HG03558 (cell line): Measurements from ENCODE around the gene ZNF709.
"Not testable (repeated sequence)": the region's sequence is repeated elsewhere in the genome, so short reads cannot be mapped to it uniquely, and the experiment has no call there.

Experiments used
- ATAC-seq: cut with Tn5 transposase; IDR thresholded peaks from one replicate; pipeline ENCODE4 v1.9.1; 2021; ENCODE audit warnings: moderate number of reproducible peaks; ENCODE audit not compliant: unreplicated experiment; ENCODE audit errors: extremely low read depth

Gene ZNF709

DNA sequence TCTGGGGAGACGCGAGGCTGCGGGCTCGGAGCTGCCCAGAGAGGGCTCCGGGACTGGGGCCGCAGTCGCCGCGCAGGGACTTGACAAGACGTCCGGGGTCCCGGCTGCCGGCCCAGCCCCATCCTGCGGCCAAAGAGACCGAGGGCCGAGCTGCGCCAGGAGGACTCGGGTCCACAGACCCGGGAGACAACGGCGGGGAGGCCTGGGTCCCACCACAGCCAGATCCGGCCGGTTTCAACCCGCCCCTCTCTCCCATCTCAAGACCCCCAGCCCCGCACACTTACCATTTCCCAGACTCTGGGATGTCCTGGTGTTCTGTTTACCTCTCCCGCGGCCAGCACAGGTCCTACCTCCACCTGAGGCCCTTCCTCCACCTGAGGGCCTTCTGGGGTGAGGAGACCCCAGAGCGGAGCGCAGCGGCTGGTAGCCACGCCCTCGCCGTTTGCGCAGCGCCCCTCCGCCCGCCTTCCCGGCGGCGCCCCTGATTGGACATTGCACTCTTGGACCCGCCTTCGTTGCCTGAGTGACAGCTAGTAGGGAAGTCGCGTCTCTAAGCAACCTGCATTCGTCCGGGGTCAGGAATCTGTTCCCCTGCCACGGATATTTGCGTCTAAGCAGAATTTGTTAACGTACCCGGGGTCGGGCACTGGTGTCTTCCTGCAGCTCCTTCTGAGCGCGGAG is at the start of gene ZNF709:
ZNF709 (minus strand) TSS at position 446 of the 681 bp plus-strand sequence; CDS start at position 287, 159 bp downstream.
- peak; percentile 82 for ATAC-seq

DNA sequence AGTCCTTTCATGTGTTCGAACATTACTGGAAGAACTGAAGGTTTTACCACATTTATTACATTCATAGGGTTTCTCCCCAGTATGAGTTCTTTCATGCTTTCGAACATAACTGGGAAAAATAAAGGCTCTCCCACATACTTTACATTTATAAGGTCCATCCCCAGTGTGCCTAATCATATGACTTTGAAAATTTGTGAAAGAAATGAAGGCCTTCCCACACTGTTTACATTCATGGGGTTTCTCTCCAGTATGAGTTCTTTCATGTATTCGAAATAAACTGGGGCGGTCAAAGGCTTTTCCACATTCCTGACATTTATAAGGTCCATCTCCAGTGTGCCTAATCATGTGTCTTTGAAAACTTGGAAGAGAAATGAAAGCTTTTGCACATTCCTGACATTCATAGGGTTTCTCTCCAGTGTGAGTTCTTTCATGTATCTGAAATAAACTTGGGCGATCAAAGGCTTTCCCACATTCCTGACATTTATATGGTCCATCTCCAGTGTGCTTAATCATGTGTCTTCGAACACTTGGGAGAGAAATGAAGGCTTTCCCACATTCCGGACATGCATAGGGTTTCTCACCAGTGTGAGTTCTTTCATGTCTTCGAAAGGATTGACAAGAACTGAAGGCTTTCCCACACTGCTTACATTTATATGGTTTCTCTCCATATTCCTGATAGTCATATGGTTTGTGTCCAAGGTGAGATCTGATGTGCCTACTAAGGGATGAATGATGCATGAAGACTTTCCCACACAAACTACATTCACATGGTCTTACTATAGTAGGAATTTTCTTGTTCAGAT is 42.6 kb upstream of the ZNF709 start:
- no peak for ATAC-seq

DNA sequence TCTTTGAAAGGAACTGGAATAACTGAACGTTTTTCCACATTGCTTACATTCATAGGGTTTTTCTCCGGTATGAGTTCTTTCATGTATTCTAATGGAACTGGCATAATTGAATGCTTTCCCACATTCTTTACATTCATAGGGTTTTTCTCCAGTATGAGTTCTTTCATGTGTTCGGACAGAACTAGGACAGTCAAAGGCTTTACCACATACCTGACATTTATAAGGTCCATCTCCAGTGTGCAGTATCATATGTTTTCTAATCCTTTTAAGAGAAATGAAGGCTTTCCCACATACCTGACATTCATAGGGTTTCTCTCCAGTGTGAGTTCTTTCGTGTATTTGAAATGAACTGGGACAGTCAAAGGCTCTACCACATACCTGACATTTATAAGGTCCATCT is 41.9 kb upstream of the ZNF709 start:
- no peak for ATAC-seq

DNA sequence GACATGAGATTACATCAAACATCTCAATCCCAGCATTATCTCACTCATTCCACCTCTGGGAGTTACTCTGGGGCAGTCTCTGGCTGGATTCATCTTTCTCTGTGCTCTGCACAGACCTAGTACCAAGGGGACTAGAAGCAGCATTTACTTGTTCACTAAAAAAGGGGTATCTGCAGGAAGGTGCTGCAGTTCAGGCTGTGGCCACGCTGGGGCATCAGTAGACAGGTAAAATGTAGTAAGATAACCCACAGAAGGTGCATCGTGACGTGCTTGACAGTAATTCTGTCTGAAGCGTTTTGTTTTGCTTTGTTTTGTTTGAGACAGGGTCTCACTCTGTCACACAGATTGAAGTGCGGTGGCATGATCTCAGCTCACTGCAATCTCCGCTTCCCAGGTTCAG is 37.4 kb upstream of the ZNF709 start:
- no peak for ATAC-seq

DNA sequence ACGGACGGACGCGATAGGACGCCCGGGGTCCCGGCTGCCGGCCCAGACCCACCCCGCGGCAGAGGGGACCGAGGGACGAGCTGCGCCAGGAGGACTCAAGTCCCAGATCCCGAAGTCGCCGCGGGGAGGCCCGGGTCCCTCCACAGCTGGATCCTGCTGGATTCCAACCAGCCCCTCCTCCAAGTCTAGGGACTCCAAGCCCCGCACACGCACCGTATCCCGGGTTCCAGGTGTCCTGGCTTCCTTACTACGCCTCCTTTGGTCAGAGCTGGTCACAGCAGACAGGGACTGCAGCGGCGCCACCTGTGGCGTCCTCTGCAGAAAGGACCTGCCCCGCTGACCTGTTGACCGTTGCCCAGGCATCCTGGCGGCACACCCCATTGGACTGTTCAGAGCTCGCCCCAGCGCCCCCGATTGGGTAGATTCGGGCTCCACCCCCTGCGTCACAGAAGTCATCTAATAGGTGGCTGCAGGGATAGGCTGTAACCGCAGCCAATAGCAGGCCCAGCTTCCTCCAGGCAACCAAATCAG is 29.0 kb upstream of the ZNF709 start:
- no peak for ATAC-seq

DNA sequence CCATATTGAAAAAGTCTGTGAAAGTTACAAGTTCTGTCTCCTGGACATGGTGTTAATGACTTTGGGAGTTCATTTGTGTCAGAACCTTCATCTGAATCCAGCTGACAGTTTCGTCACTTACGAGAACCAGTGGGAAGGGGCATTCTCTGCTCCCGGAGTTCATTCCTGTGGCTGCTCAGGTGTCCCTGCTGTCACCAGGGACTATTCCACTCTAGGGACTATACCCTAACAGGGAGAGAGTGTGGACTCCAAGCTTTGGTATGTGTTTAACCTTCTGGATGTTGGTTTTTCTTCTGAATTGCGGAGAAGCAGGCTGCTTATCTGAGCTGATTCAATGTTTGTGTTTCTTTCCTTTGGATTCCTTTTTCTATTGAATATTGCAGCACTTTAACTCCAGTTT is 12.4 kb upstream of the ZNF709 start:
- ATAC-seq: no peak

DNA sequence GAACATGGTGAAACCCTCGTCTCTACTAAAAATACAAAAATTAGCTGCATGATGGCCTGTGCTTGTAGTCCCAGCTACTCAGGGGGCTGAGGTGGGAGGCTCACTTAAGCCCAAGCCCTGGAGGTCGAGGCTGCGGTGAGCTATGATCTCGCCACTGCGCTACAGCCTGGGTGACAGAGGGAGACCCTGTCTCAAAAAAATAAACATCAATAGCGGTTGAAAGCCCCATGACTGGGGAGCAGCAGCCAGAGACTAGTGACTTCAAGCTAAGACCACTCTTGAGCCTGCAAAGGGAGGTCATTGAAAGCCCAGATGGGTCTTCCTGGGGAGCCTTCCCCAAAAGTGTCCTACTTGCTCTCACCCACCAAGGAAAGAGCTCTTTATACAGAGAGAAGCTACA is 11.9 kb upstream of the ZNF709 start:
- ATAC-seq: no peak

DNA sequence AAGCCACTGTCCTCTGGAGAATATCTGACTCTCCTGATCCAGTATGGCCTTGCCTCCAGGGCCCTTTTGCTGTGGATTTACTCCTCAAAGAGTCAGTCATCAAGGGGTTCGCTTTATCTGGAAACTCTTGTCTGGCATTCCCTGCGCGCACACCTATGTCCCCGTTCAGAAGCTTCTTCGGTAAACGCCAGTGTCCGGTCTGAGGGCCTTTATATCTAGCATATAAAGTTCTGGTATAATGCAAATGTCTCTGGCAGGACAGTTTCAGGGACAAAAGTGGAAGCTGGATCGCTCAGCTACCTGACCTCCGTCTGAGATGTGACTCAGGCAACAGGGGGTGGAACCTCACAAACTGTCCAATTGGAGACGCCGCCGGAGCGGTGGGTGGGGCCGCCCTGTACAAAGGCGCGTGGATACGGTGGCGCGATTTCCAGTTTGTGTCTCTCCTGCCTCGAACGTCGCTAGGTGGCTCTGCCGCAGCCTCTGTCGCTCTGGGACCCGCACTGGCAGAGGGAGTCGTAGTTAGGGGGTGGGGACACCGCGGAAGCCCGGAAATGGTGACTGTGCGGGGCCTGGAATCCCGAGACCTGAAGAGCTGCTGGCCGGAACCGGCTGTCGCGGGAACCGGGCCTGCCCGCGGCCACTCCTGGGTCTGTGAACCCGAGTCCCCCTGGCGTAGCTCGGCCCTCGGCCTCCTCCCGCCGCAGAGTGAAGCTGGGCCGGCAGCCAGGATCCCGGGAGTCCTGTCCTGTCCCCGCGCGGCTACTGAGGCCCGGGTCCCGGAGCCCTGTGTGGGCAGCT is 10.6 kb upstream of the ZNF709 start:
- no peak for ATAC-seq

DNA sequence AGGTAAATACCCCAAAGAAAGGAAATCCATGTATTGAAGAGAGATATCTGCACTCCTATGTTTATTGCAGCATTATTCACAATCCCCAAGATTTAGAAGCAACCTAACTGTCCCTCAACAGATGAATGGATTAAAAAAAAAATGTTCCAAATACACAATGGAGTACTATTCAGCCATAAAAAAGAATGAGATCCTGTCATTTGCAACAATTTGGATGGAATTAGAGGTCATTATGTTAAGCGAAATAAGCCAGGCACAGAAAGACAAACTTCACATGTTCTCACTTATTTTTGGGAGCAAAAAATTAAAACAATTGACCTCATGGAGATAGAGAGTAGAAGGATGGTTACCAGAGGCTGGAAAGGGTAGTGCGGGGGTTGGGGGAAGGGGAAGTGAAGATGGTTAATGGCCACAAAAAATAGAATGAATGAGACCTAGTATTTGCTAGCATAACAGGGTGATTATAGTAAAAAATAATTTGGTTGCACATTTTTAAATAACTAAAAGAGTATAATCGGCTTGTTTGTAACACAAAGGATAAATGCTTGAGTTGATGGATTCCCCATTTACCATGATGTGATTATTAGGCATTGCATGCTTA is 9.7 kb upstream of the ZNF709 start:
- no peak for ATAC-seq

DNA sequence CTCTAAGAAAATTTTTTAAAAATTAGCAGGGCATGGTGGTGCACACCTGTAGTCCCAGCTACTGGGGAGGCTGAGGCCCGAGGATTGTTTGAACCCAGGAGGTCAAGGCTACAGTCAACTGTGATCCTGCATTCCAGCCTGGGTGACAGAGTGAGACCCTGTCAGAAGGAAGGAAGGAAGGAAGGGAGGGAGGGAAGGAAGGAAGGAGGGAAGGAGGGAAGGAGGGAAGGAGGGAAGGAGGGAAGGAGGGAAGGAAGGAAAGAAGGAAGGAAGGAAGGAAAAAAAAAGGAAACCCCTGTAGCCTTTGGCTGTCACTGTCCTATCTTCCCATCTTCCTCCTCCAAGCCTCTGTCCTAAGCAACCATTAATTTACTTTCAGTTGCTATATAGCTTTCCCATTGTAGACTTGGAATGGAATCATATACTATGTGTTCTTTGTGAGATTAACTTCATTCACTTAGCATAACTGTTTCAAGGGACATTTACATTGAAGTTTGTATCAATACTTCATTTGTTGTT is 1.7 kb upstream of the ZNF709 start:
- not testable (repeated sequence) for ATAC-seq

DNA sequence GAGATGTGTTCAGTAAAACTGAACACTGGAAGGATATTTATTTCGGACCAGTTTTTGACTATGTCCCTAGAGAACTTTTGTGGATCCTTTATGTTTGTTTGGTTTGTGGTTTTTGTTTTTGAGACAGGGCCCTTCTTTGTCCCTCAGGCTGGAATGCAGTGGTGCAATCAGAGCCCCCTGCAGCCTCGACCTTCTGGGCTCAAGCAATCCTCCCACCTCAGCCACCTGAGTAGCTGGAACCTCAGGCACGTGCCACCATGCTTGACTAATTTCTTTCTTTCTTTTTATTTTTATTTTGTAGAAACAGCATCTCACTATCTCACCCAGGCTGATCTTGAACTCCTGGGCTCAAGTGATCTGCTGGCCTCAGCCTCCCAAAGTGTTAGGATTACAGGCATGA is 955 bp upstream of the ZNF709 start:
- no peak for ATAC-seq

DNA sequence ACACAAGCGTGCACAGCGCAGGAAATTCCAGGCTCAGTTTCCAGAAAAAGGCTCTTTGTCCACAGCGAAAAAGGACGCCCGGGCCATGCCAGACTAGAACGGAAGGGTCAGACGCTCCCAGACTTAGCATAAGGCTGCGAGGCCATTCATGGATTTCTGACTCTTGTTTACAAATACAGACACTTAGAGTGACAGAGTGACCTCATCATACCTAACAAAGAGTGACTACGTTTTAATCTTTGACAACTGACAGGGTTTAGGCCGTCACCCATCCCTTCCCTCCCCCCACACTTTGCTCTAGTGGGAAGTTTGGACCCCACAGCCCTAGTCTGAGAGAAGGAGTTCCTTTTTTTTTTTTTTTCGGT is 418 bp upstream of the ZNF709 start:
- ATAC-seq: no peak

DNA sequence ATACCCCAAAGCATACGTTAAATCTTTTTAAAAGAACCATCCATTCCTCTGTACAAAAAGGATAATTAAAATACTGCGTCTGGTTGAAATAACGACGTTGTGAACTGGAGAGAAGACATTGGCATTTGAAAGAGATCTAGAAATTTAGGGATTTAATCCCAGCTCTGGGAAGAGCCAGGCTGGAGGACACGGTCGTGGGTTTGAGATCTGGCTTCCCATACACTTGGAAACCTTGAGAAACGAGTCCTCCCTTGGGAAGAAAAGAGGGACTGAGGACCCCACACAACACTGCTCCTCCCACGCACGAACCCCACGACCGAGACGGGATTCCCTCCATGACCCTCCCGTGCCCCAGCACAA is 625 bp downstream of the ZNF709 start:
- ATAC-seq: no peak

DNA sequence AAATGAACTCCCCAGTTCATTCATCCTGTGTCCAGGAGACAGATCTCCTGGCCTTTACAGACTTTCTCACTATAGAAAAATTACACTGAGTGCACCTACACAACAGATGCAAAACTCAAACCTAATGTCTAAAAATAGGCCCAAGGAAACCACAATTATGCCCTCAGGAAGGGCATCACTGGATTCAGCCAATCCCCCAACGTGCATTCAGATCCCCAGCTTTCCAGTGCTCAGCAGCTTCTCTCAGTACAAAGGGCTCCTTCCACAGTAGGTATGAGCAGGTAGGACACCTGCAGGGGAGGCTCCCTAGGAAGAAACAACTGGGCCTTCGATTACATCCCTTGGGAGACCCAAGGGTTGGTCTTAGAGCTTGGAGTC is 2.1 kb downstream of the ZNF709 start:
- ATAC-seq: no peak

DNA sequence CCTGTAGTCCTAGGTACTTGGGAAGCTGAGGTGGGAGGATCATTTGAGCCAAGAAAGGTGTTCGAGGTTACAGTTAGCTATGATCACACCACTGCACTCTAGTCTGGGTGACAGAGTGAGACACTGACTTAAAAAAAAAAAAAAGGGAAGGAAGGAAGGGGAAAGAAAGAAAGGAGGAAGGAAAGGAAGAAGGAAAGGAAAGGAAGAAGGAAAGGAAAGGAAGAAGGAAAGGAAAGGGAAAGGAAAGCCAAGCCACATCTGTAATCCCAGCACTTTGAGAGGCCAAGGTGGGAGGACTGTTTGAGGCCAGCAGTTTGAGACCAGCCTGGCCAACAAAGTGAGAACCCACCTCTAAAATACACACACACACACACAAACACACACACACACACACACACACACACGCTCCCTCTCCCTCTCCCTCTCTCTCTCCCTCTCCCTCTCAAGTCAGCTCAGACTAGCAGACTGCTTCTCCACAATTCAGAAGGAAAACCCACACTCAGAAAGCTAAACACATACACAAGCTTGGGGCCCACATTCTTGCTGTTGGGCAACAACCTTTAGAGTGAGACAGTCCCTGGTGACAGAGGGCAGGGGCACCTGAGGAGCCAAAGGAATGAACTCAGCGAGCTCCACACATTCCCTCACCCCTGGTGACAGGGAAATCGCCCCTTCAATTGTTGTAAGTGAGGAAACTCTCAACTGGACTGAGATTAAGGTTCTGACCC is 2.7 kb downstream of the ZNF709 start:
- no peak for ATAC-seq

DNA sequence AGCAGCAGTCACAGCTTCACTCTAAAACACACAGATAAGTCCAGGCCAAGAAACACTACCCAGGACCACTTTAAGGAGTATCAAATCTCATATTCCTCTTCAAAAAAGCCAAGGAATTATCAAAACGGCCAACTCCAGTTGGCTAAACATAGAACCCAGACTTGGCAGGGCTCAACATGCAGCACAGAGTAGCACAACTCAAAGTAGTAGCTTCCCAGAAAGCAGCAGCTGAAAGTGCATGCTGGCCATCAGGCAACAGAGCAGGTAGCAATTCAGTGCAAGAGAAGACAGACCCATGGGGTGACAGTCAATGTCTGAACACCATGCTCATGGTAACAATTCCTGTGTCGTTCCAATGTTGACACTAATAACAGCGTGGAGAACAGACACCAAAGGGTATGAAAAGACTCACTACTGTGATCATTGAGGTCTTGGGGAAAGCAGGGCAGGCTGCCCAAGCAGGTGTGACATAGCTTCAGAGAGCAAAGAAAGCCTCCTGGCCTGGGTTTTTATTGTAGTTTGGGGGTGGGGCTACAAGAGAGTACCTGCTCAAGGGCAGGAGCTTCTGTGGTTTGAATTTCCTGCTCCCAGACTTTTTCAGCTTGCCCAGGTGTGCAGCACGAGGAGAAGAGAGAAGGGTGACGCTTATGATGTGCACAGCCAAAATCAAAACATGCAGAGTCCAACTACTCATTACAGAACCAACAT is 6.2 kb downstream of the ZNF709 start:
- no peak for ATAC-seq

DNA sequence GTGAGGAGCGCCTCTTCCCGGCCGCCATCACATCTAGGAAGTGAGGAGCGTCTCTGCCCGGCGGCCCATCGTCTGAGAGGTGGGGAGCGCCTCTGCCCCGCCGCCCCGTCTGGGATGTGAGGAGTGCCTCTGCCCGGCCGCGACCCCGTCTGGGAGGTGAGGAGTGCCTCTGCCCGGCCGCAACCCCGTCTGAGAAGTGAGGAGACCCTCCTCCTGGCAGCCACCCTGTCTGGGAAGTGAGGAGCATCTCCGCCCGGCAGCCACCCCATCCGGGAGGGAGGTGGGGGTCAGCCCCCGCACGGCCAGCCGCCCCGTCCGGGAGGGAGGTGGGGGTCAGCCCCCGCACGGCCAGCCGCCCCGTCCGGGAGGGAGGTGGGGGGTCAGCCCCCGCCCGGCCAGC is 17.0 kb downstream of the ZNF709 start:
- ATAC-seq: not testable (repeated sequence)

DNA sequence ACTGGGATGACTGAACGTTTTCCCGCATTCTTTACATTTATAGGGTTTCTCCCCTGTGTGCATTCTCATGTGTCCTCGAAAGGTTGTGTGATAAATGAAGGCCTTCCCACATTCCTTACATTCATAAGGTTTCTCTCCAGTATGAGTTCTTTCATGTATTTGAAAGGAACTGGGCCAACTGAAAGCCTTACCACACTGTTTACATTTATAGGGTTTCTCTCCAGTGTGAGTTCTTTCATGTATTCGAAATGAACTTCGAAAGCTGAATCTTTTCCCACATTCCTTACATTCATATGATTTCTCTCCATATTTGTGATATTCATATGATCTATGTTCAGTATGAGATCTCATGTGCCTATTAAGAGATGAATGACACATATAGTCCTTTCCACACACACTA is 19.4 kb downstream of the ZNF709 start:
- ATAC-seq: no peak

DNA sequence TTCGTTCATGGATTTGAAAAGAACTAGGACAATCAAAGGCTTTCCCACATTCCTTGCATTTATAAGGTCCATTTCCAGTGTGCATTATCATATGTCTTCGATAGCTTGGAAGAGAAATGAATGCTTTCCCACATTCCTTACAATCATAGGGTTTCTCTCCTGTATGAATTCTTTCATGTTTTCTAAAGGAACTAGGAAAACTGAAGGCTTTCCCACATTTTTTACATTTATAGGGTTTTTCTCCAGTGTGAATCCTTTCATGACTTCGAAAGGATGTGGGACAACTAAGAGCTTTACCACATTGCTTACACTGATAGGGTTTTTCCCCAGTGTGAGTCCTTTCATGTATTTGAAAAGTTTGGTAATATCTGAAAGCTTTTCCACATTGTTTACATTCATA is 19.8 kb downstream of the ZNF709 start:
- ATAC-seq: no peak
